OCI-LY3 (cell line): ENCODE measurements around the gene FITM1.

Source experiments
- CTCF ChIP-seq: fragments of 200-600, 300-600 bp; sonication (generic); IDR thresholded peaks from 2 replicates; pipeline ENCODE4 v1.5.1; 2014; ENCODE audit warnings: antibody characterized with exemption, low read length, low read depth
- EZH2phosphoT487 ChIP-seq: fragments of 200-600 bp; shearing (Covaris generic); IDR thresholded peaks from 2 replicates; pipeline ENCODE4 v1.6.1; 2018; ENCODE audit warnings: antibody characterized with exemption, mixed run types, low read depth

- no peak for TF ChIP-seq CTCF
- no peak for TF ChIP-seq EZH2phosphoT487
Observed at GRCh38 chr14:24108336-24108874, 22.1 kb upstream of the FITM1 start.
